Panc1 (cell line): ENCODE measurements around the gene B4GALT1. TPM values are rescaled to one million over a fixed set of nuclear protein-coding genes. Genes with fewer than 3 reads are reported as not detected.

Source experiments
- ATAC-seq: fragments of 200-7000 bp; cut with Tn5 transposase; 2 replicates; pipeline ENCODE4 v1.9.1; 2020; ENCODE audit warnings: mild to moderate bottlenecking, moderate library complexity
- BruUV-seq: library from RNA; stranded (reverse); fragments of 400-500 nt; replicated peaks from 2 replicates; lab custom pipeline; 2021; lab: Mats Ljungman, UMichigan
- CTCF ChIA-PET: fragments of 300-600 bp; sonication (Branson Sonifier 250); formaldehyde crosslinking; loops from one replicate; lab custom pipeline; 2022; ENCODE audit warnings: antibody characterized with exemption; lab: Charles Lee
- POLR2A ChIA-PET: fragments of 300-600 bp; sonication (Branson Sonifier 250); formaldehyde crosslinking; loops from one replicate; lab custom pipeline; 2022; ENCODE audit warnings: antibody characterized with exemption; lab: Charles Lee
- DNase-seq: peaks from one replicate; pipeline ENCODE4 v3.0.0-alpha.2; 2010; ENCODE audit warnings: low read depth, low spot score
- H3K27ac ChIP-seq: 2 replicates; pipeline ENCODE4 v1.5.1; 2011; ENCODE audit warnings: mild to moderate bottlenecking, low read length, inconsistent platforms
- H3K27me3 ChIP-seq: fragments of 200-500 bp; sonication (Bioruptor generic); 2 replicates; pipeline ENCODE4 v1.6.0; 2014; ENCODE audit warnings: low read length, inconsistent platforms; ENCODE audit not compliant: control insufficient read depth, insufficient read depth
- H3K36me3 ChIP-seq: fragments of 200-500 bp; sonication (Bioruptor generic); 2 replicates; pipeline ENCODE4 v1.5.1; 2014; ENCODE audit warnings: inconsistent platforms, mild to moderate bottlenecking, low read length, moderate library complexity; ENCODE audit not compliant: control insufficient read depth, insufficient read depth
- H3K4me1 ChIP-seq: 2 replicates; pipeline ENCODE4 v1.5.1; 2011; ENCODE audit warnings: inconsistent platforms, mild to moderate bottlenecking, low read length, moderate library complexity; ENCODE audit not compliant: control insufficient read depth, insufficient read depth
- H3K4me3 ChIP-seq, 2 experiments: 2 replicates each; pipeline ENCODE4 v1.5.1; 2011 to 2012; ENCODE audit warnings: low read depth in 2 of 2, low read length in 2 of 2, mild to moderate bottlenecking in 2 of 2, inconsistent platforms in 1 of 2, moderate library complexity in 1 of 2
- H3K9me3 ChIP-seq: fragments of 200-500 bp; sonication (Bioruptor generic); 2 replicates; pipeline ENCODE4 v1.5.1; 2014; ENCODE audit warnings: low read depth, mild to moderate bottlenecking, inconsistent platforms, low read length, moderate library complexity; ENCODE audit not compliant: control insufficient read depth, insufficient read depth
- POLR2AphosphoS5 ChIP-seq: IDR thresholded peaks from 2 replicates; pipeline ENCODE4 v1.6.1; 2012; ENCODE audit warnings: mild to moderate bottlenecking, low read depth, low read length, moderate library complexity
- REST ChIP-seq, 2 experiments: IDR thresholded peaks; 2 replicates each; pipeline ENCODE4 v1.6.1; 2011 to 2012; ENCODE audit warnings: low read depth in 2 of 2, control low read depth in 1 of 2, low read length in 1 of 2, mild to moderate bottlenecking in 1 of 2, moderate library complexity in 1 of 2; ENCODE audit not compliant: insufficient read depth in 1 of 2
- SIN3A ChIP-seq: IDR thresholded peaks from 2 replicates; pipeline ENCODE4 v1.6.1; 2012; ENCODE audit warnings: low read depth, mild to moderate bottlenecking, low read length, moderate library complexity, borderline replicate concordance; ENCODE audit not compliant: insufficient read depth
- TCF7L2 ChIP-seq: IDR thresholded peaks from 2 replicates; pipeline ENCODE4 v1.6.1; 2011; ENCODE audit warnings: mild to moderate bottlenecking, low read depth, low read length, inconsistent platforms
- in situ Hi-C: cut with HindIII; loops from 2 replicates; pipeline ENCODE4 v1.10.0; 2016; ENCODE audit warnings: low sequenced_read_pairs, low pct_unique_long_range_greater_than_20kb
- intact Hi-C: fragments of 100-400 bp; cut with micrococcal nuclease; formaldehyde crosslinking; loops from one replicate; pipeline ENCODE4 v1.10.0; 2022; ENCODE audit not compliant: unreplicated experiment
- total RNA-seq: library from RNA; stranded (reverse); gene quantifications from one replicate; pipeline ENCODE4 v1.2.1, GENCODE V29; 2021; ENCODE audit not compliant: unreplicated experiment
- TF ChIP-seq, protein P1 (sequence below): fragments of 450-650 bp; IDR thresholded peaks from 2 replicates; pipeline ENCODE4 v1.5.1; 2017; ENCODE audit warnings: mild to moderate bottlenecking

Gene B4GALT1
- total RNA-seq, 1 experiment from 2014 or later = 57.4 TPM

DNA sequence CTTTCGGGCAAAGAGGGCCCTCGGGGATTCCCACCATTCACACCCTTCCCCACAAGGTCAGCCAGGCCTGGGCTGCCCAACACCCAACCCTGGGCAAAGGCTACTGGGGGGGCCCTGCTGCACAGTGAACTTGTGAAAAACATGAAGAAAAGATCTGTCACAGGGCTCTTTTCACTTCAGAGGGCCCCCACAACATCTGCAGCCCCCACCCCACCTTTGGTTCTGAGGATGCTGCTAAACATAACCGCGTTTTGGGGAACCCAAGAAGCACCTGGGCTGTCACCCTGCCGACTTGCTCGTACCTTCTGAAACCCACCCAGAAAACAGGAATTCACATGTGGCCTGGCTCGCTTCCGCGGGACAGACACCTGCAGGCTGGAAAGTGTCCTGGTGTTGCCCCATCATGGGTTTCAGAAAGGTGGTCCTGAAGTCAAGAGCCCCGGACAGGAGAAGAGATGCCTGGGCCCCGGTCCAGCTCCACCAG is 29.3 kb downstream of the B4GALT1 start:
- DNase-seq (no peak), ATAC-seq (no peak)
- BruUV-seq = no TSS peak
- no peaks in the 10 kb centered on the region for H3K36me3 ChIP-seq
- no peaks in the 10 kb centered on the region for H3K27me3 ChIP-seq
- no peak overlapping the region for H3K4me3 ChIP-seq
- intact Hi-C loops = no loop called here
- 0 out of 2 replicates have a peak, but pooled peaks cover 5% of the 10 kb centered on the region for H3K4me1 ChIP-seq
- no peaks in the 10 kb centered on the region for H3K9me3 ChIP-seq
- no peak overlapping the region for H3K27ac ChIP-seq
- POLR2A ChIA-PET = interaction anchor here (0.6 kb wide), 1 partner anchor 13 kb away, joined by 5 read pairs; no protein-coding TSS in a partner anchor
- TF ChIP-seq REST (IDR thresholded peaks at IDR 0.05; ENCODE audit: insufficient read depth in 1 of 2, low read depth in 2 of 2, low read length in 1 of 2) = no peak
- TF ChIP-seq, protein P1, sequence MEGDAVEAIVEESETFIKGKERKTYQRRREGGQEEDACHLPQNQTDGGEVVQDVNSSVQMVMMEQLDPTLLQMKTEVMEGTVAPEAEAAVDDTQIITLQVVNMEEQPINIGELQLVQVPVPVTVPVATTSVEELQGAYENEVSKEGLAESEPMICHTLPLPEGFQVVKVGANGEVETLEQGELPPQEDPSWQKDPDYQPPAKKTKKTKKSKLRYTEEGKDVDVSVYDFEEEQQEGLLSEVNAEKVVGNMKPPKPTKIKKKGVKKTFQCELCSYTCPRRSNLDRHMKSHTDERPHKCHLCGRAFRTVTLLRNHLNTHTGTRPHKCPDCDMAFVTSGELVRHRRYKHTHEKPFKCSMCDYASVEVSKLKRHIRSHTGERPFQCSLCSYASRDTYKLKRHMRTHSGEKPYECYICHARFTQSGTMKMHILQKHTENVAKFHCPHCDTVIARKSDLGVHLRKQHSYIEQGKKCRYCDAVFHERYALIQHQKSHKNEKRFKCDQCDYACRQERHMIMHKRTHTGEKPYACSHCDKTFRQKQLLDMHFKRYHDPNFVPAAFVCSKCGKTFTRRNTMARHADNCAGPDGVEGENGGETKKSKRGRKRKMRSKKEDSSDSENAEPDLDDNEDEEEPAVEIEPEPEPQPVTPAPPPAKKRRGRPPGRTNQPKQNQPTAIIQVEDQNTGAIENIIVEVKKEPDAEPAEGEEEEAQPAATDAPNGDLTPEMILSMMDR = no peak
- TF ChIP-seq POLR2AphosphoS5 = no peak
- TF ChIP-seq SIN3A = no peak
- TF ChIP-seq TCF7L2 = no peak
- CTCF ChIA-PET = no interaction called here
- in situ Hi-C loops = no loop called here

DNA sequence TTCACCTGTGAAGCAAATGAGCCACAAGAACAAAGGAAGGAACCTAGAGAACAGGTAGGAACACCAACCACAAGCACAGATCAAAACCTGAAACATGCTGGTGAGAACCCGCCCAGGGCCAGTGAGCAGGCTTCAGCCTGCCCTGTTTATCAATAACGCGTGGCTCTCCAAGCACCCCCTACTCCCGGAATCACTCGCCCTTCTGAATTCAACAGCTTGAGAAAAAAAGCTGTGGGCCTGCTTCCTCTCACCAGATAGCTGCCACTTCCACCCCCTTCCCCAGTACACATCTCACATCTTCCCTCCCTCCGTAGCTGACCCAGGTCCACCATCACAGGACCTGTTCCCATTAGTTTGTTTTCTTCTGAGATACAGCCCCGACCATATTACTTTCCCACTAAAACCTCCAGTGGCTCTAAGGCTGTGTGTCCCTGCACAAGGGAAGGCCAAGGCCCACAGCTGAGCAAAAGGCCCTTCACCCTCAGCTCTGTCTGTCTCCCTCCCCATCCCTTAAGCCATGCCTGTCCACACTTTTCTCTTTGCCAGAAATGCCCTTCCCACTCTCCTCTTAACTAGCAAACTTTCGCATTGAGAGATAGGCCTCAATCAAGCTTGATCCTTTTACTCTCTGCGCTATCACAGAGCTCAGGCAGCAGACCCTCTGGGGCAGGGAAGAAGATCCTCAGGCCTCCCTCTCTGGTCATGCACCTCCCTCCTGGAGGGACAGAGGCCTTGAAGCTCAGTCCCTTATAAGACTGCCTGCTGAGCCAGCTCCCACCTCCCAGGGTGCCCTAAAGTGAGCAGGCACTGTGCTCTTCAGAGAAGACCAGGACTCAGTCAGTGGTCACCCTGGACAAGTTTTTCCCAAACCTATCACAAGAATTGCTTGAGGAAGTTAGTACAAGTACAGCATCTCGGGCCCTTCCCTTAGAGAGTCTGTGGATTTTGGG is 30.1 kb downstream of the B4GALT1 start:
- Histone ChIP-seq H3K27me3 (no peaks in the 10 kb centered on the region), H3K27ac (no peak overlapping the region), H3K4me1 (0 out of 2 replicates have a peak, but pooled peaks cover 5% of the 10 kb centered on the region), H3K4me3 (no peak overlapping the region), H3K9me3 (no peaks in the 10 kb centered on the region), H3K36me3 (no peaks in the 10 kb centered on the region)
- BruUV-seq = no TSS peak
- ChIA-PET CTCF (interaction anchor here (0.5 kb wide), 1 partner anchor 93 kb away, joined by 9 read pairs; no protein-coding TSS in a partner anchor), POLR2A (interaction anchor here (0.6 kb wide), 1 partner anchor 13 kb away, joined by 5 read pairs; no protein-coding TSS in a partner anchor)
- intact Hi-C loops (no loop called here), in situ Hi-C loops (no loop called here)
- TF ChIP-seq POLR2AphosphoS5 (no peak), TCF7L2 (no peak)
- TF ChIP-seq, protein P1 = no peak
- no peak for DNase-seq
- no peak for ATAC-seq
